PC-3 (cell line): ENCODE data around the gene NEDD4. TPM values are rescaled to one million over a fixed set of nuclear protein-coding genes. Genes with fewer than 3 reads are reported as not detected.

Source experiments
- ATAC-seq: fragments of 200-7000 bp; cut with Tn5 transposase; 2 replicates; pipeline ENCODE4 v1.9.1; 2020; ENCODE audit warnings: mild to moderate bottlenecking, moderate library complexity
- BruUV-seq: library from RNA; stranded (reverse); fragments of 400-500 nt; replicated peaks from 2 replicates; lab custom pipeline; 2021; lab: Mats Ljungman, UMichigan
- CTCF ChIA-PET: fragments of 300-600 bp; sonication (Branson Sonifier 250); formaldehyde crosslinking; loops from one replicate; lab custom pipeline; 2022; ENCODE audit warnings: antibody characterized with exemption; lab: Charles Lee
- POLR2A ChIA-PET: fragments of 300-600 bp; sonication (Branson Sonifier 250); formaldehyde crosslinking; loops from one replicate; lab custom pipeline; 2022; ENCODE audit warnings: antibody characterized with exemption; ENCODE audit not compliant: unreplicated experiment; lab: Charles Lee
- DNase-seq: peaks from one replicate; pipeline ENCODE4 v3.0.0-alpha.2; 2015
- H2AFZ ChIP-seq: fragments of 300-600 bp; sonication (generic); 2 replicates; pipeline ENCODE4 v1.6.0; 2016; ENCODE audit warnings: antibody characterized with exemption, low read length
- H3F3A ChIP-seq: fragments of 300-600 bp; sonication (generic); one replicate; pipeline ENCODE4 v1.6.0; 2017; ENCODE audit warnings: antibody characterized with exemption, low read length, control low read depth, mild to moderate bottlenecking; ENCODE audit not compliant: unreplicated experiment
- H3K27ac ChIP-seq: fragments of 300-600 bp; sonication (generic); 2 replicates; pipeline ENCODE4 v1.5.1; 2016; ENCODE audit warnings: mild to moderate bottlenecking, low read length
- H3K27me3 ChIP-seq: fragments of 300-600 bp; sonication (generic); 2 replicates; pipeline ENCODE4 v1.6.1; 2016; ENCODE audit warnings: low read length, mixed read lengths
- H3K36me3 ChIP-seq: fragments of 300-600 bp; sonication (generic); 2 replicates; pipeline ENCODE4 v1.6.1; 2016; ENCODE audit warnings: low read depth, mixed run types, low read length, mixed read lengths
- H3K4me1 ChIP-seq: fragments of 300-600 bp; sonication (generic); 2 replicates; pipeline ENCODE4 v1.5.1; 2016; ENCODE audit warnings: low read length; ENCODE audit not compliant: insufficient read depth
- H3K4me2 ChIP-seq: fragments of 300-600 bp; sonication (generic); 2 replicates; pipeline ENCODE4 v1.6.0; 2016; ENCODE audit warnings: low read length
- H3K4me3 ChIP-seq: fragments of 300-600 bp; sonication (generic); 2 replicates; pipeline ENCODE4 v1.5.1; 2016; ENCODE audit warnings: mild to moderate bottlenecking, low read length, mixed read lengths
- H3K79me2 ChIP-seq: fragments of 300-600 bp; sonication (generic); 2 replicates; pipeline ENCODE4 v1.6.1; 2017; ENCODE audit warnings: low read length, mixed read lengths
- H3K9ac ChIP-seq: fragments of 300-600 bp; sonication (generic); 2 replicates; pipeline ENCODE4 v1.6.0; 2016; ENCODE audit warnings: mild to moderate bottlenecking, low read length
- H3K9me2 ChIP-seq: fragments of 300-600 bp; sonication (generic); replicated peaks from 2 replicates; pipeline ENCODE4 v1.6.1; 2016; ENCODE audit warnings: mixed run types, low read length, mixed read lengths
- H3K9me3 ChIP-seq: fragments of 300-600 bp; sonication (generic); 2 replicates; pipeline ENCODE4 v1.6.1; 2016; ENCODE audit warnings: low read length, mixed read lengths
- H4K20me1 ChIP-seq: fragments of 300-600 bp; sonication (generic); 2 replicates; pipeline ENCODE4 v1.6.1; 2016; ENCODE audit warnings: low read length, mixed read lengths
- EZH2 ChIP-seq: fragments of 300-600 bp; sonication (generic); IDR thresholded peaks from one replicate; pipeline ENCODE4 v1.6.1; 2017; ENCODE audit warnings: antibody characterized with exemption, mild to moderate bottlenecking, low read length; ENCODE audit not compliant: unreplicated experiment
- EZH2phosphoT487 ChIP-seq: fragments of 300-600 bp; sonication (generic); IDR thresholded peaks from 2 replicates; pipeline ENCODE4 v1.6.1; 2018; ENCODE audit warnings: mild to moderate bottlenecking, antibody characterized with exemption, low read length, borderline replicate concordance
- intact Hi-C: fragments of 100-400 bp; cut with micrococcal nuclease; formaldehyde crosslinking; loops from 2 replicates; pipeline ENCODE4 v1.9.0; 2023
- total RNA-seq: library from RNA; depleted of rRNA; stranded (reverse); fragments of >200 nt; gene quantifications from 2 replicates; pipeline ENCODE4 v1.2.3, GENCODE V29; 2014
- TF ChIP-seq, protein P1 (sequence below): fragments of 300-600 bp; sonication (generic); conservative IDR thresholded peaks from 2 replicates; pipeline ENCODE4 v1.5.1; 2017; ENCODE audit warnings: antibody characterized with exemption, low read depth, mild to moderate bottlenecking, low read length

Gene NEDD4
- total RNA-seq, 1 experiment from 2014 or later, result 9.6 TPM

DNA sequence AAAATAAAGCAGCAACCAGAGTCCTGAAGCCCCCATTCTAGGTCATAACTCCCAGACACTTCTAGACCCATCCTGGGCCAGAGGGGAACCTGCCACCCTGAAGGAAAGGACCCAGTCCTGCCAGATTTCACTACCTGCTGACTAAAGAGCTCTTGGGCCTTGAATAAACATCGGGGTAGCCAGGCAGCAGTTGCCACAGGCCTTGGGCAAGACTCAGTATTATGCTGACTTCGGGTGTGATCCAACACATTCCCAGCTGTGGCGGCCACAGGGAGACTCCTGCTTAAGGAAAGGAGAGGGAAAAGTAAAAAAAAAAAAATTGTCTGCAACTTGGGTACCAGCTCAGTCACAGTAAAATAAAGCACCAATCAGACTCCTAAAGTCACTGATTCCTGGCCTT lies 23.8 kb downstream of the NEDD4 start:
- Histone ChIP-seq H3F3A (no peaks in the 10 kb centered on the region), H3K27me3 (no peaks in the 10 kb centered on the region), H3K36me3 (no peaks in the 10 kb centered on the region), H3K9me2 (no peaks in the 10 kb centered on the region), H3K27ac (no peak overlapping the region), H3K4me1 (no peaks in the 10 kb centered on the region), H2AFZ (no peak overlapping the region), H4K20me1 (no peaks in the 10 kb centered on the region), H3K4me2 (no peak overlapping the region), H3K79me2 (peaks cover 10% of the 10 kb centered on the region; the same call in 1 of the 2 replicates), H3K9ac (no peak overlapping the region), H3K9me3 (no peaks in the 10 kb centered on the region), H3K4me3 (no peak overlapping the region)
- BruUV-seq, result no TSS peak
- POLR2A ChIA-PET, result no interaction called here
- TF ChIP-seq, protein P1, sequence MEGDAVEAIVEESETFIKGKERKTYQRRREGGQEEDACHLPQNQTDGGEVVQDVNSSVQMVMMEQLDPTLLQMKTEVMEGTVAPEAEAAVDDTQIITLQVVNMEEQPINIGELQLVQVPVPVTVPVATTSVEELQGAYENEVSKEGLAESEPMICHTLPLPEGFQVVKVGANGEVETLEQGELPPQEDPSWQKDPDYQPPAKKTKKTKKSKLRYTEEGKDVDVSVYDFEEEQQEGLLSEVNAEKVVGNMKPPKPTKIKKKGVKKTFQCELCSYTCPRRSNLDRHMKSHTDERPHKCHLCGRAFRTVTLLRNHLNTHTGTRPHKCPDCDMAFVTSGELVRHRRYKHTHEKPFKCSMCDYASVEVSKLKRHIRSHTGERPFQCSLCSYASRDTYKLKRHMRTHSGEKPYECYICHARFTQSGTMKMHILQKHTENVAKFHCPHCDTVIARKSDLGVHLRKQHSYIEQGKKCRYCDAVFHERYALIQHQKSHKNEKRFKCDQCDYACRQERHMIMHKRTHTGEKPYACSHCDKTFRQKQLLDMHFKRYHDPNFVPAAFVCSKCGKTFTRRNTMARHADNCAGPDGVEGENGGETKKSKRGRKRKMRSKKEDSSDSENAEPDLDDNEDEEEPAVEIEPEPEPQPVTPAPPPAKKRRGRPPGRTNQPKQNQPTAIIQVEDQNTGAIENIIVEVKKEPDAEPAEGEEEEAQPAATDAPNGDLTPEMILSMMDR, result no peak
- no peak for TF ChIP-seq EZH2phosphoT487
- no peak for TF ChIP-seq EZH2
- intact Hi-C loops, result no loop called here
- CTCF ChIA-PET, result no interaction called here
- DNase-seq (peak; percentile 7), ATAC-seq (no peak)

- Histone ChIP-seq H3K9me2 (no peaks in the 10 kb centered on the region), H3K4me2 (no peak overlapping the region), H4K20me1 (no peaks in the 10 kb centered on the region), H3K27me3 (no peaks in the 10 kb centered on the region), H2AFZ (no peak overlapping the region), H3F3A (no peaks in the 10 kb centered on the region), H3K9ac (no peak overlapping the region), H3K9me3 (no peaks in the 10 kb centered on the region), H3K4me1 (no peaks in the 10 kb centered on the region), H3K36me3 (no peaks in the 10 kb centered on the region), H3K4me3 (no peak overlapping the region), H3K27ac (no peak overlapping the region), H3K79me2 (peaks cover 5% of the 10 kb centered on the region; the same call in 1 of the 2 replicates)
- intact Hi-C loops, result no loop called here
- no peak for DNase-seq
- ATAC-seq, result no peak
- ChIA-PET CTCF (no interaction called here), POLR2A (no interaction called here)
- BruUV-seq, result no TSS peak
- TF ChIP-seq, protein P1, result no peak
- no peak for TF ChIP-seq EZH2
- no peak for TF ChIP-seq EZH2phosphoT487
These were observed 24.5 kb downstream of the NEDD4 start for GRCh38 chr15:55968923-55969322.

- H3K9me2 ChIP-seq, result no peaks in the 10 kb centered on the region
- H3K4me2 ChIP-seq, result no peak overlapping the region
- H3K27ac ChIP-seq, result no peak overlapping the region
- TF ChIP-seq EZH2, result no peak
- no peak for TF ChIP-seq EZH2phosphoT487
- TF ChIP-seq, protein P1, result no peak
- H3K36me3 ChIP-seq, result no peaks in the 10 kb centered on the region
- no peaks in the 10 kb centered on the region for H3K9me3 ChIP-seq
- DNase-seq, result peak; percentile 9
- BruUV-seq, result no TSS peak
- no peak overlapping the region for H3K9ac ChIP-seq
- H2AFZ ChIP-seq, result no peak overlapping the region
- no peak for ATAC-seq
- no peaks in the 10 kb centered on the region for H4K20me1 ChIP-seq
- H3K27me3 ChIP-seq, result no peaks in the 10 kb centered on the region
- CTCF ChIA-PET, result no interaction called here
- POLR2A ChIA-PET, result no interaction called here
- no peaks in the 10 kb centered on the region for H3F3A ChIP-seq
- no peaks in the 10 kb centered on the region for H3K79me2 ChIP-seq
- no peaks in the 10 kb centered on the region for H3K4me1 ChIP-seq
- no peak overlapping the region for H3K4me3 ChIP-seq
- intact Hi-C loops, result no loop called here
These were observed 28.3 kb downstream of the NEDD4 start for GRCh38 chr15:55965091-55965490.
